Measurements from ENCODE around the gene MAPK7. TPM values are rescaled to one million over a fixed set of nuclear protein-coding genes. Genes with fewer than 3 reads are reported as not detected.

The MAPK7 gene
- total and polyA plus RNA-seq, 2 of the 8 experiments (the other 6 are each of a cell fraction or from before 2014, with no cell fraction given), result 15.2 to 28.1 TPM

- Histone ChIP-seq H3K23me2 (ENCODE audit: low read depth, low read length) (no peaks in the 10 kb centered on the region), H2BK15ac (ENCODE audit: low read length) (0 out of 2 replicates have a peak overlapping the region, but pooled peaks have one; percentile 46), H3K36me3 (ENCODE audit: control insufficient read depth in 2 of 4, insufficient read depth in 4 of 4, low read length in 3 of 4) (no peaks in the 10 kb centered on the region), H3K56ac (replicated peaks; ENCODE audit: insufficient read length, low read depth, low read length) (no peak overlapping the region), H3K9me3 (ENCODE audit: insufficient read depth in 2 of 2, low read depth in 1 of 2, low read length in 1 of 2) (no peaks in the 10 kb centered on the region), H3K4me3 (ENCODE audit: extremely low read depth in 1 of 4, insufficient read depth in 2 of 4, low read depth in 3 of 4, low read length in 4 of 4) (no peak overlapping the region), H2AFZ (ENCODE audit: low read length) (no peak overlapping the region), H4K5ac (ENCODE audit: insufficient read length, low read depth, low read length) (no peak overlapping the region), H2BK5ac (ENCODE audit: low read depth, low read length) (no peak overlapping the region), H3K79me1 (ENCODE audit: low read depth, low read length) (no peaks in the 10 kb centered on the region), H2BK12ac (ENCODE audit: low read depth, low read length) (0 out of 2 replicates have a peak overlapping the region, but pooled peaks have one; percentile 27), H4K91ac (replicated peaks; ENCODE audit: insufficient read length, low read length) (peak overlapping the region; percentile 35), H3K18ac (ENCODE audit: extremely low read depth, low read length) (no peak overlapping the region), H3K23ac (ENCODE audit: insufficient read length) (no peak overlapping the region), H4K8ac (ENCODE audit: extremely low read depth, insufficient read depth, low read length) (peak overlapping the region; percentile 57; the same call in 1 of the 2 replicates), H3K79me2 (ENCODE audit: control insufficient read depth in 1 of 2, insufficient read depth in 2 of 2, low read length in 2 of 2) (no peaks in the 10 kb centered on the region), H3K4me1 (replicated peaks in 1 of 4; ENCODE audit: control insufficient read depth in 3 of 4, insufficient read depth in 4 of 4, low read length in 3 of 4) (peaks cover 0 to 13% (median 6%) of the 10 kb centered on the region in 4 experiments; a peak in 4 of 7 replicates), H2BK120ac (replicated peaks; ENCODE audit: low read depth, low read length) (no peak overlapping the region), H3K9ac (replicated peaks in 1 of 4; ENCODE audit: extremely low read depth in 1 of 4, low read depth in 3 of 4, low read length in 3 of 4) (no peak overlapping the region), H2BK20ac (ENCODE audit: low read length) (no peak overlapping the region), H2AK5ac (ENCODE audit: low read depth, low read length) (no peak overlapping the region), H4K20me1 (replicated peaks in 1 of 2; ENCODE audit: control insufficient read depth in 1 of 2, insufficient read depth in 2 of 2, low read length in 2 of 2) (no peaks in the 10 kb centered on the region), H3K4ac (replicated peaks; ENCODE audit: insufficient read length, low read depth, low read length) (no peak overlapping the region), H3K14ac (ENCODE audit: insufficient read length) (no peak overlapping the region), H3K27me3 (replicated peaks in 1 of 4; ENCODE audit: control insufficient read depth in 3 of 4, extremely low read depth in 1 of 4, insufficient read depth in 3 of 4, low read length in 3 of 4) (peaks cover 0 to 8% (median under 1%) of the 10 kb centered on the region in 4 experiments; a peak in 2 of 7 replicates), H3K4me2 (ENCODE audit: insufficient read depth in 1 of 2, low read depth in 2 of 2, low read length in 2 of 2) (no peak overlapping the region), H3K27ac (ENCODE audit: low read depth, low read length) (no peak overlapping the region)
- ChIA-PET POLR2A (ENCODE audit: partially characterized antibody) (interaction anchor here (0.6 kb wide), 1 partner anchor 17 kb away, joined by 3 read pairs; no protein-coding TSS in a partner anchor), CTCF (ENCODE audit: partially characterized antibody) (interaction anchor here (0.6 to 1.9 kb wide), 6 partner anchors 11 to 66 kb away, joined by 3 to 10 read pairs (median 4); no protein-coding TSS in a partner anchor)
- FAIRE-seq (no peak), DNase-seq (ENCODE audit: low read depth in 1 of 2, low spot score in 2 of 2) (no peak)
- WGBS, 2 experiments (ENCODE audit: extremely low coverage in 1 of 2, insufficient coverage in 1 of 2, insufficient read length in 1 of 2, insufficient replicate concordance in 2 of 2, low coverage in 1 of 2, low lambda C conversion rate in 2 of 2, missing lambda C conversion rate in 1 of 2), result 88% methylated on average over 26 of the region's 28 CpGs; no CpG with 5 or more reads in 1 of the 2 experiments
- TF ChIP-seq SIX5 (IDR thresholded peaks at IDR 0.05; ENCODE audit: low read depth, low read length), result no peak
- TF ChIP-seq BCL11A (IDR thresholded peaks at IDR 0.05; ENCODE audit: low read depth in 2 of 2, low read length in 2 of 2), result no peak
- no peak for TF ChIP-seq SRF (IDR thresholded peaks at IDR 0.05; ENCODE audit: low read depth, low read length)
- no peak for TF ChIP-seq POU5F1 (IDR thresholded peaks at IDR 0.05; ENCODE audit: low read depth, low read length)
- no peak for TF ChIP-seq CBX5 (IDR thresholded peaks at IDR 0.05; ENCODE audit: low read depth, low read length)
- no peak for TF ChIP-seq NANOG (IDR thresholded peaks at IDR 0.05; ENCODE audit: insufficient read depth, low read depth, low read length, poor library complexity, severe bottlenecking)
- no peak for TF ChIP-seq BRCA1 (IDR thresholded peaks at IDR 0.05; ENCODE audit: low read depth, low read length)
- TF ChIP-seq RAD21 (IDR thresholded peaks at IDR 0.05 in 1 of 2, conservative IDR thresholded peaks at IDR 0.05 in 1 of 2; ENCODE audit: low read depth in 2 of 2, low read length in 2 of 2), result no peak
- no peak for TF ChIP-seq CHD1 (IDR thresholded peaks at IDR 0.05; ENCODE audit: low read depth, low read length)
Observed at GRCh38 chr17:19414396-19415280, 36.3 kb downstream of the MAPK7 start.

Measured in H1 (cell line).